AG10803 (cell line): Measurements from ENCODE around the gene ERP44.
A peak's percentile ranks its signal among the peaks of the same experiment; 100 is the strongest.

Experiments
- DNase-seq: peaks from one replicate; pipeline ENCODE4 v3.0.0; 2010; ENCODE audit warnings: low read depth
- H3K4me3 ChIP-seq: 2 replicates; pipeline ENCODE4 v1.5.1; 2011; ENCODE audit warnings: mild to moderate bottlenecking, low read length, control low read depth
- CTCF ChIP-seq: conservative IDR thresholded peaks from 2 replicates; pipeline ENCODE4 v1.5.1; 2011; ENCODE audit warnings: mild to moderate bottlenecking, low read length, control low read depth, inconsistent platforms

The ERP44 gene

GRCh38 chr9:100049551-100049950 is 49.2 kb downstream of the ERP44 start:
- TF ChIP-seq CTCF: no peak

GRCh38 chr9:100038472-100038871 is 60.3 kb downstream of the ERP44 start:
- no peak for DNase-seq
- no peak for TF ChIP-seq CTCF
- no peak overlapping the region for H3K4me3 ChIP-seq

More at GRCh38 chr9:100049551-100049950, 49.2 kb downstream of the ERP44 start:
- no peak for DNase-seq
- no peak overlapping the region for H3K4me3 ChIP-seq

GRCh38 chr9:100033877-100034551 is 64.8 kb downstream of the ERP44 start:
- no peak for TF ChIP-seq CTCF
- no peak overlapping the region for H3K4me3 ChIP-seq
- no peak for DNase-seq

- no peak for DNase-seq
- H3K4me3 ChIP-seq: no peak overlapping the region
- TF ChIP-seq CTCF: no peak
Measured at GRCh38 chr9:100030548-100030947, 68.3 kb downstream of the ERP44 start.

GRCh38 chr9:100029251-100029650 is 69.5 kb downstream of the ERP44 start:
- TF ChIP-seq CTCF: no peak
- no peak for DNase-seq
- H3K4me3 ChIP-seq: no peak overlapping the region

GRCh38 chr9:100028201-100028784 is 70.5 kb downstream of the ERP44 start:
- DNase-seq: peak; percentile 72
- peak; percentile 100 for TF ChIP-seq CTCF
- no peak overlapping the region for H3K4me3 ChIP-seq

- no peak for TF ChIP-seq CTCF
- no peak for DNase-seq
Measured at GRCh38 chr9:100027543-100027942, 71.3 kb downstream of the ERP44 start.

More at GRCh38 chr9:100027543-100027942, 71.3 kb downstream of the ERP44 start:
- no peak overlapping the region for H3K4me3 ChIP-seq
